Measurements from ENCODE around the gene COQ6.
"Not testable (repeated sequence)": the region's sequence is repeated elsewhere in the genome, so short reads cannot be mapped to it uniquely, and the experiment has no call there.

COQ6 gene

DNA sequence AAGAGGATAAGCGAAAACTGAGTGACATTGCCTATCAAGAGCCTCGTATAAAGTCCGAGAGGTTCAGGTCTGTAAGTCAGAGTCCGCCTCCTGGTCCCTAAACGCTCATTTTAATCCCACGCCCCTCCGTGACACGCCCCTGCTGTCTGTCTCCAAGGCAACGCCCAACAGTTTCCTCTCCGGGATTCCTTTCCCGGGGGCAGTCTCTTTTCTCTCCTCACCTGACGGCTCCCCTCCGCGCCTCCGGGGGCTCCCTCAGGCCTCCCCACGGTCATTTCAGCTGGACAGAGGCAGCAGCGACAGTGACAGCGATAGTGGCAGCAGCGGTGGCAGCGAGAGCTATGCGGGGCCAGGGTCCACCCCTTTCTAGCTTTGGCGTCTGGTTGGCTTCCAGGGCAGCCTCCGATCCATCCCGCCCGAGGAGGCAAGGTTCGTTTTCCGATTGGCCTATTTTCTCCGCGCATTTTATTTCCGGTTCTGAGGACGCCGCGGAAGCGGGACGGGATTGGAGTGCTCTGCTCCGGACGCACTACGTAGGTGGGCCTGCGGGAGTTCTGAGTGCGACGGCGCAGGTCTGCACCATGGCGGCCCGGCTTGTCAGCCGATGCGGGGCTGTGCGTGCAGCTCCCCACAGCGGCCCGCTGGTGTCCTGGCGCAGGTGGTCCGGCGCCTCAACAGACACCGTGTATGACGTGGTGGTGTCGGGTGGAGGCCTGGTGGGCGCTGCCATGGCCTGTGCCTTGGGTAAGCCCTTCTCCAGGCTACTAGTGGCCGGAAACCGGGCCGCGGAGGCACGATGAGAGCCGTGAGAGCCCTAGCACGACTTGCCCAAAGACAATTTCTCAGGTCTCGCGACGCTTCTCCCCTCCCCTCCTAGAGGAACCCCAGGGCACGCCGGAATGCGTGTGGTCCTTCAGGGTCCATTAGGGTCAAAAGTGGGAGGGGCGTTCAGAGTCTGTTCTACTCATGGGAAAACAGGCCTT is at the start of gene COQ6, which contains the start of gene FAM161B:
TSS of gene COQ6 (plus strand) at position 551 of the 983 bp plus-strand sequence. CDS start at position 582, 31 bp downstream.
TSS of gene FAM161B (minus strand) at position 343 of the 983 bp plus-strand sequence. CDS start at position 275, 68 bp downstream.
- peak within 1 kb of the TSS; percentile 81 for H3K4me3 ChIP-seq (replicated peaks; ENCODE audit: low read depth, low read length)
- peak; percentile 92 for DNase-seq (ENCODE audit: extremely low read depth, low read depth)
- TF ChIP-seq, protein P1, sequence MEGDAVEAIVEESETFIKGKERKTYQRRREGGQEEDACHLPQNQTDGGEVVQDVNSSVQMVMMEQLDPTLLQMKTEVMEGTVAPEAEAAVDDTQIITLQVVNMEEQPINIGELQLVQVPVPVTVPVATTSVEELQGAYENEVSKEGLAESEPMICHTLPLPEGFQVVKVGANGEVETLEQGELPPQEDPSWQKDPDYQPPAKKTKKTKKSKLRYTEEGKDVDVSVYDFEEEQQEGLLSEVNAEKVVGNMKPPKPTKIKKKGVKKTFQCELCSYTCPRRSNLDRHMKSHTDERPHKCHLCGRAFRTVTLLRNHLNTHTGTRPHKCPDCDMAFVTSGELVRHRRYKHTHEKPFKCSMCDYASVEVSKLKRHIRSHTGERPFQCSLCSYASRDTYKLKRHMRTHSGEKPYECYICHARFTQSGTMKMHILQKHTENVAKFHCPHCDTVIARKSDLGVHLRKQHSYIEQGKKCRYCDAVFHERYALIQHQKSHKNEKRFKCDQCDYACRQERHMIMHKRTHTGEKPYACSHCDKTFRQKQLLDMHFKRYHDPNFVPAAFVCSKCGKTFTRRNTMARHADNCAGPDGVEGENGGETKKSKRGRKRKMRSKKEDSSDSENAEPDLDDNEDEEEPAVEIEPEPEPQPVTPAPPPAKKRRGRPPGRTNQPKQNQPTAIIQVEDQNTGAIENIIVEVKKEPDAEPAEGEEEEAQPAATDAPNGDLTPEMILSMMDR (IDR thresholded peaks at IDR 0.05; ENCODE audit: low read depth, low read length, missing control alignments): no peak

DNA sequence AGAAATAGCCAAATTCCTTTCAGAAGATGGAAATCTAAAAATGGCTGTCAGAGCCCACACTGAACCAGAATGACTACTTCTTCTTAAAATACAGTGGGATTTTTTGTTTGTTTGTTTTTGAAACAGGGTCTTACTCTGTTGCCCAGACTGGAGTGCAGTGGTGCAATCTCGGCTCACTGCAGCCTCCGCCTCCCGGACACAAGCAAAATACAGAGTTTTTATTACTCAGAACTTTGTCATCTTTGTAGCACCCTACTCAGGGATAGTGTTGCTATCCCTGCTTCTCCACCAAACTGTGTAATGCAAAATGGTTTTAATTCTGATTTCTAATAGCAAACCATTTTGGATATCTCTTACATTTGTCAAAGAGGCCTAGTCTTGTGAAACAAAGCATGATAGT is 47.1 kb upstream of the COQ6 start:
- DNase-seq (ENCODE audit: extremely low read depth, low read depth): no peak
- TF ChIP-seq, protein P1 (IDR thresholded peaks at IDR 0.05; ENCODE audit: low read depth, low read length, missing control alignments): no peak
- no peak overlapping the region for H3K4me3 ChIP-seq (replicated peaks; ENCODE audit: low read depth, low read length)

DNA sequence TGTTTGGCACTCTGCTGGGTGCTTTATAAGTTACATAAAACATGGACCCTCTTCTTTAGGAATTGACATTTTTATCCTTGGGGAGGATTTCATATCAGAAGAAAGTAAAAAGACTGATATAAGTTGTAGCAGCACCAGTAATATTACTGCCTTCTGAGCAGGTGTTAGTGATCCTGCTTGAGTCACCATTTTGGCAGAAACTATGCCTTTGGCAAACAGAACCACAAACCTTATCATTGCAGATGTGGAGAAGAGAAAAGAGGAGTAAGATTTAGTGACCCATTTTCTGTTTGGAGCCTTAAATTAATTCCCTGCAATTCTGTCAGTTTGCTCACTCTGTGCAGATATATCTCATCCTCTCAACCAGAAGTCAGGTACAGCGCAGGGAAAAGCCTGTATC is 40.4 kb upstream of the COQ6 start:
- TF ChIP-seq, protein P1 (IDR thresholded peaks at IDR 0.05; ENCODE audit: low read depth, low read length, missing control alignments): no peak
- H3K4me3 ChIP-seq (replicated peaks; ENCODE audit: low read depth, low read length): no peak overlapping the region
- no peak for DNase-seq (ENCODE audit: extremely low read depth, low read depth)

DNA sequence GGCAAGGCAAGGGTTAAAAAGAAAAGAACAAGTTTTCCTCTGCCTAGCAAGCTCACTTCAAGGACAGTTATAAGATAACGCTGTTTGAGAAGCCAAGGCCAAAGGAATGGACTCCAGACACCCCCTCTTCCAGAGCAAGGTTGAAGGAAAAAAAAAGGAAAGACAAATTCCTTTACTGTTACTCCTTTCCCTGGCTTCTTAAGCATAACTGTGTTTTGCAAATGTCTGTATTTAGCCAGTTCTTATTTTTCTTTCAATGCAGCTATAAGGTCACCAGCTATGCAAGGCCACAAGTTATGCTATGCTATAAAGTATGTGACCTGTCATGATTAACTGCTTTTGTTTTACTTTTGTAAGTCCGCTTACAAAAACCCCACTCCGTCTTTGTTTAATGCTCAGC is 36.8 kb upstream of the COQ6 start:
- DNase-seq (ENCODE audit: extremely low read depth, low read depth): no peak
- TF ChIP-seq, protein P1 (IDR thresholded peaks at IDR 0.05; ENCODE audit: low read depth, low read length, missing control alignments): no peak
- no peak overlapping the region for H3K4me3 ChIP-seq (replicated peaks; ENCODE audit: low read depth, low read length)

DNA sequence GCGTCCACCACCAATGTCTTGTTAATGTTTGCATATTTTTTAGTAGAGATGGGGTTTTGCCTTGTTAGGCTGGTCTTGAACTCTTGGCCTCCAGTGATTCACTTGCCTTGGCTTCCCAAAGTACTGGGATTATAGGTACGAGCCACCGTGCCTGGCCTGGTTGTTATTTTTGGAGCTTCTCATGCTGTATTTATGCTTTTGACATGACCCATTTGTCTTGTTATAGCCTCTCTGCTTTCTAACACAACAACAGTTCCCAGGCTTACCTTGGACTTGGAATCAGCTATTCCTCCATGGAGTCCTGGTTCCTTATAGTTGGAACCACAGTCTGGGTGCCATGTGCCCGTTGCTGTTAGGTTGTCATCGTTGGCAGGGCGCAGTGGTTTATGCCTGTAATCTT is 33.8 kb upstream of the COQ6 start:
- DNase-seq (ENCODE audit: extremely low read depth, low read depth): no peak
- H3K4me3 ChIP-seq (replicated peaks; ENCODE audit: low read depth, low read length): no peak overlapping the region
- TF ChIP-seq, protein P1 (IDR thresholded peaks at IDR 0.05; ENCODE audit: low read depth, low read length, missing control alignments): no peak

DNA sequence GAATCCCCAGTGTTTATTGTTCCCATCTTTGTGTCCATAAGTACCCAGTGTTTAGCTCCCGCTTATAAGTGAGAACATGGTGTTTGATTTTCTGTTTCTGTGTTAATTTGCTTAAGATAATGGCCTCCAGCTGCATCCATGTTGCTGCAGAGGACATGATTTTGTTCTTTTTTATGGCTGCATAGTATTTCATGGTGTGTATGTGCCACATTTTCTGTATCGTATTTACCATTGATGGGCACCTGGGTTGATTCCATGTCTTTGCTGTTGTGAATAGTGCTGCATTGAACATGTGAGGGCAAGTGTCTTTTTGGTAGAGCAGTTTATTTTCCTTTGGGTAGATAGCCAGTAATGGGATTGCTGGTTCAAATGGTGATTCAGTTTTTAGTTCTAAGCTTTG is 30.6 kb upstream of the COQ6 start:
- DNase-seq (ENCODE audit: extremely low read depth, low read depth); H3K4me3 ChIP-seq (replicated peaks; ENCODE audit: low read depth, low read length): not testable (repeated sequence)

DNA sequence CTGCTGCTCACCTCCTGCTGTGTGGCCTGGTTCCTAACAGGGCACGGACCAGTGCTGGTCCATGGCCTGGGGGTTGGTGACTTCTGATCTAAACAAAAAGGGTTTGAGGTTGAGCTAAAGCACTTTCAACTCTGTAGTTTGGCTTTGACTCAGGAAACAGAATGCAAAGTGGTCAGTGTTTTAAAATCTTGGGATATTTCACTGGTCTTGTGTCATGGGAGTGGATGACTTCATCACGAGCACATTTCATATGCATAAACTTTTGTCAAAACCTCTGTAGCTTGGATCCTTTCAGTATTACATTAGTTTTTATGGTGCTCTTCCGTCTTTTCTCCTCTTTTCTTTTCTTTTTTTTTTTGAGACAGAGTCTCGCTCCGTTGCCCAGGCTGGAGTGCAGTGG is 25.8 kb upstream of the COQ6 start:
- TF ChIP-seq, protein P1 (IDR thresholded peaks at IDR 0.05; ENCODE audit: low read depth, low read length, missing control alignments): no peak
- H3K4me3 ChIP-seq (replicated peaks; ENCODE audit: low read depth, low read length): no peak overlapping the region
- DNase-seq (ENCODE audit: extremely low read depth, low read depth): no peak
